Hepatocyte (in vitro differentiated cells): ENCODE results near the gene ABCA1. TPM values are rescaled to one million over a fixed set of nuclear protein-coding genes. Genes with fewer than 3 reads are reported as not detected.

Experiments
- DNase-seq: peaks from one replicate; pipeline ENCODE4 v3.0.0-alpha.2; 2016; ENCODE audit warnings: low spot score
- H2AFZ ChIP-seq: fragments of 200-600 bp; sonication (generic); 2 replicates; pipeline ENCODE4 v1.6.0; 2016; ENCODE audit warnings: antibody characterized with exemption, mild to moderate bottlenecking
- H3K27ac ChIP-seq: fragments of 200-600 bp; sonication (generic); 2 replicates; pipeline ENCODE4 v1.5.1; 2016; ENCODE audit warnings: mild to moderate bottlenecking
- H3K27me3 ChIP-seq: fragments of 200-600 bp; sonication (generic); 2 replicates; pipeline ENCODE4 v1.6.1; 2016
- H3K36me3 ChIP-seq: fragments of 200-600 bp; sonication (generic); replicated peaks from 2 replicates; pipeline ENCODE4 v1.5.1; 2016; ENCODE audit warnings: low read depth; ENCODE audit not compliant: insufficient read depth
- H3K4me1 ChIP-seq: fragments of 200-600 bp; sonication (generic); 2 replicates; pipeline ENCODE4 v1.5.1; 2016; ENCODE audit warnings: mild to moderate bottlenecking, moderate library complexity; ENCODE audit not compliant: insufficient read depth
- H3K4me2 ChIP-seq: fragments of 200-600 bp; sonication (generic); 2 replicates; pipeline ENCODE4 v1.6.0; 2016
- H3K4me3 ChIP-seq: fragments of 200-600 bp; sonication (generic); 2 replicates; pipeline ENCODE4 v1.5.1; 2016; ENCODE audit warnings: mild to moderate bottlenecking
- H3K79me2 ChIP-seq: fragments of 200-600 bp; sonication (generic); 2 replicates; pipeline ENCODE4 v1.6.0; 2017; ENCODE audit warnings: mild to moderate bottlenecking
- H3K9me2 ChIP-seq: fragments of 200-600 bp; sonication (generic); replicated peaks from 2 replicates; pipeline ENCODE4 v1.6.0; 2017; ENCODE audit warnings: mild to moderate bottlenecking; ENCODE audit not compliant: insufficient read depth
- H3K9me3 ChIP-seq: fragments of 200-600 bp; sonication (generic); 2 replicates; pipeline ENCODE4 v1.5.1; 2016; ENCODE audit warnings: low read depth, mild to moderate bottlenecking
- H4K20me1 ChIP-seq: fragments of 200-600 bp; sonication (generic); 2 replicates; pipeline ENCODE4 v1.6.0; 2016; ENCODE audit warnings: mild to moderate bottlenecking; ENCODE audit not compliant: insufficient read depth, poor library complexity, severe bottlenecking
- EZH2 ChIP-seq: fragments of 200-600 bp; sonication (generic); IDR thresholded peaks from 2 replicates; pipeline ENCODE4 v1.6.1; 2016; ENCODE audit warnings: antibody characterized with exemption, mild to moderate bottlenecking, borderline replicate concordance
- EZH2phosphoT487 ChIP-seq: fragments of 200-600 bp; sonication (generic); IDR thresholded peaks from one replicate; pipeline ENCODE4 v1.6.1; 2018; ENCODE audit warnings: antibody characterized with exemption, mild to moderate bottlenecking, low read depth, moderate library complexity; ENCODE audit not compliant: unreplicated experiment, severe bottlenecking
- WGBS: methylation state at CpG from one replicate; pipeline ENCODE4 v1.1.6; 2016; ENCODE audit warnings: low lambda C conversion rate; ENCODE audit errors: missing lambda C conversion rate; 5-methylcytosine and 5-hydroxymethylcytosine counted together
- polyA plus RNA-seq: library from polyadenylated mRNA; unstranded; fragments of >200 nt; fragmentation: Nextera tagmentation; extraction: Ambion mirVana; gene quantifications from 2 replicates; pipeline ENCODE4 v1.2.1, GENCODE V29; 2016
- total RNA-seq: library from RNA; depleted of rRNA; stranded (reverse); fragments of >200 nt; gene quantifications from 2 replicates; pipeline ENCODE4 v1.2.3, GENCODE V29; 2014
- TF ChIP-seq, protein P1 (sequence below): fragments of 200-600 bp; sonication (generic); IDR thresholded peaks from 2 replicates; pipeline ENCODE4 v1.5.1; 2016; ENCODE audit warnings: antibody characterized with exemption, mild to moderate bottlenecking; ENCODE audit not compliant: poor library complexity

The ABCA1 gene
- total and polyA plus RNA-seq, 2 experiments from 2014 or later: 14.5 to 87.4 TPM

DNA sequence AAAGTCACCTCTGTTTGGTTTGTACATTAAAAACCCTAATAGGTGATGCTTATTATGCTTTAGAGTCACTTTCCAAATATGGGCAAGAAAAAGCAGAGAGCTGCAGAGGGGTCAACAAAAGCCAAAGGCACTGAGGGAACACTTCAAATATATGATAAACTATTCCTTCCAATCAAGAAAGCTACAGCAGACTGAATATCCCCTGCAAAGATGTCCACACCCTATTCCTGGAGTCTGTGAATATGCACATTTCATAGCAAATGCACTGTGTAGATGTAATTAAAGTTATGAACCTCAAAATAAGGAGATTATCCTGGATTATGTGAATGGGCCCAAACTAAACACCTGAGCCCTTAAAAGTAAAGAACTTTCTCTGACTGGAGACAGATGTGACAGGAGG lies 74.3 kb downstream of the ABCA1 start:
- Histone ChIP-seq H3K4me2 (no peak overlapping the region), H3K36me3 (no peaks in the 10 kb centered on the region), H3K4me1 (peaks cover 14% of the 10 kb centered on the region), H3K9me2 (no peaks in the 10 kb centered on the region), H2AFZ (no peak overlapping the region), H4K20me1 (peaks cover 3% of the 10 kb centered on the region), H3K79me2 (peaks cover 60% of the 10 kb centered on the region), H3K4me3 (no peak overlapping the region), H3K9me3 (no peaks in the 10 kb centered on the region), H3K27ac (no peak overlapping the region), H3K27me3 (no peaks in the 10 kb centered on the region)
- no peak for DNase-seq
- TF ChIP-seq, protein P1, sequence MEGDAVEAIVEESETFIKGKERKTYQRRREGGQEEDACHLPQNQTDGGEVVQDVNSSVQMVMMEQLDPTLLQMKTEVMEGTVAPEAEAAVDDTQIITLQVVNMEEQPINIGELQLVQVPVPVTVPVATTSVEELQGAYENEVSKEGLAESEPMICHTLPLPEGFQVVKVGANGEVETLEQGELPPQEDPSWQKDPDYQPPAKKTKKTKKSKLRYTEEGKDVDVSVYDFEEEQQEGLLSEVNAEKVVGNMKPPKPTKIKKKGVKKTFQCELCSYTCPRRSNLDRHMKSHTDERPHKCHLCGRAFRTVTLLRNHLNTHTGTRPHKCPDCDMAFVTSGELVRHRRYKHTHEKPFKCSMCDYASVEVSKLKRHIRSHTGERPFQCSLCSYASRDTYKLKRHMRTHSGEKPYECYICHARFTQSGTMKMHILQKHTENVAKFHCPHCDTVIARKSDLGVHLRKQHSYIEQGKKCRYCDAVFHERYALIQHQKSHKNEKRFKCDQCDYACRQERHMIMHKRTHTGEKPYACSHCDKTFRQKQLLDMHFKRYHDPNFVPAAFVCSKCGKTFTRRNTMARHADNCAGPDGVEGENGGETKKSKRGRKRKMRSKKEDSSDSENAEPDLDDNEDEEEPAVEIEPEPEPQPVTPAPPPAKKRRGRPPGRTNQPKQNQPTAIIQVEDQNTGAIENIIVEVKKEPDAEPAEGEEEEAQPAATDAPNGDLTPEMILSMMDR: no peak
- TF ChIP-seq EZH2 (no peak), EZH2phosphoT487 (no peak)

DNA sequence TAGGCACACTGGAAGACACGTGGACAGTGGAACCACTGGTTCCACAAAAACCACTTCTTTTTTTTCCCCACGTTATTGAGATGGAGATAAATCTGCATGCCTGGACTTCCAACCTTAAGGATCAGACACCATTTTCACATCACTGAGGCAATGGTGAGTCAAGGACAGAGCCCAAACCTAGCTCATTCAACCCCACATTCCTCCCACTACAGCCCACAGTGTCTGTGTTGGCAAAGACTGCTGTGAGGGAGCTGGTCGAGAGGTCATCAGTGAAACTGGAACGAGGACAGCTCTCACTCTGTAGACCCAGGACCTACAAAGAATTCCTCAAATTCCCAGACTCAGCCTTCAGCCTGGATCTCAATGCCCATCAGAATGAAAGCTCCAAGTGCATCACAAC lies 74.8 kb downstream of the ABCA1 start:
- no peak overlapping the region for H3K4me2 ChIP-seq
- 78% methylated on average over 4 of the region's 4 CpGs for WGBS
- no peaks in the 10 kb centered on the region for H3K27me3 ChIP-seq
- no peaks in the 10 kb centered on the region for H3K9me3 ChIP-seq
- no peaks in the 10 kb centered on the region for H3K9me2 ChIP-seq
- no peak overlapping the region for H2AFZ ChIP-seq
- peaks cover 61% of the 10 kb centered on the region for H3K79me2 ChIP-seq
- H3K4me3 ChIP-seq: no peak overlapping the region
- no peak for DNase-seq
- peaks cover 3% of the 10 kb centered on the region for H4K20me1 ChIP-seq
- H3K4me1 ChIP-seq: peaks cover 14% of the 10 kb centered on the region
- H3K36me3 ChIP-seq: no peaks in the 10 kb centered on the region
- TF ChIP-seq EZH2: no peak
- no peak for TF ChIP-seq EZH2phosphoT487
- TF ChIP-seq, protein P1: no peak
- H3K27ac ChIP-seq: no peak overlapping the region

DNA sequence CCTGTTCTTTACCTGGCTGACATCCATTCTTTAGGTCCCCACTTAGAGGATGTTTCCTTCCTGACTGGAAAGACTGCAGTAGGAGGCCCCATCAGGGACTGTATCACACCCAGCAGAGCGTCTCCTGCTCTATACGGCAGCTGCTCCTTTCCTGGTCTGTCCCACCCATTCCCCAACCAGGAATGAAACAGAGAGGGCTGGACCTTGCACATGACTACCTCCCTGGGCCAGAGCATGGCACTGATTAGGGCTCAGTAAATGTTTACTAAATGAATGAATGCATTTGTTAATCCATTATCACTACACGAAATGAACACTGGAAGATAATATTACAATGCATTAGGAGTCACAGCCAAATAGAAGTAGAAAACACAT lies 76.4 kb downstream of the ABCA1 start:
- H3K9me2 ChIP-seq: no peaks in the 10 kb centered on the region
- no peak overlapping the region for H2AFZ ChIP-seq
- H3K27me3 ChIP-seq: no peaks in the 10 kb centered on the region
- H3K9me3 ChIP-seq: no peaks in the 10 kb centered on the region
- H3K4me2 ChIP-seq: peak overlapping the region; percentile 2
- peaks cover 3% of the 10 kb centered on the region for H4K20me1 ChIP-seq
- TF ChIP-seq EZH2phosphoT487: no peak
- TF ChIP-seq EZH2: no peak
- TF ChIP-seq, protein P1: no peak
- peaks cover 10% of the 10 kb centered on the region for H3K4me1 ChIP-seq
- H3K36me3 ChIP-seq: no peaks in the 10 kb centered on the region
- H3K27ac ChIP-seq: no peak overlapping the region
- peaks cover 71% of the 10 kb centered on the region for H3K79me2 ChIP-seq
- no peak overlapping the region for H3K4me3 ChIP-seq
- DNase-seq: no peak
- WGBS: 65% methylated on average over 3 of the region's 3 CpGs
